Keratinocyte (primary cell): ENCODE results near the gene SLC9A7.

ENCODE experiments used
- CTCF ChIP-seq, 3 experiments: IDR thresholded peaks in 1 of 3; conservative IDR thresholded peaks in 1 of 3; optimal IDR thresholded peaks in 1 of 3; 2 replicates in 2 of 3; 3 replicates in 1 of 3; pipeline versions ENCODE3 to v1.5.1; 2011; ENCODE audit warnings: low read length in 3 of 3, mild to moderate bottlenecking in 3 of 3, moderate library complexity in 2 of 3, control low read depth in 1 of 3, inconsistent platforms in 1 of 3; ENCODE audit not compliant: insufficient read depth in 2 of 3; ENCODE audit errors: extremely low read depth in 1 of 3
- EZH2 ChIP-seq: IDR thresholded peaks from one replicate; pipeline ENCODE4 v1.6.1; 2012; ENCODE audit warnings: inconsistent platforms, mild to moderate bottlenecking, low read length, moderate library complexity

DNA sequence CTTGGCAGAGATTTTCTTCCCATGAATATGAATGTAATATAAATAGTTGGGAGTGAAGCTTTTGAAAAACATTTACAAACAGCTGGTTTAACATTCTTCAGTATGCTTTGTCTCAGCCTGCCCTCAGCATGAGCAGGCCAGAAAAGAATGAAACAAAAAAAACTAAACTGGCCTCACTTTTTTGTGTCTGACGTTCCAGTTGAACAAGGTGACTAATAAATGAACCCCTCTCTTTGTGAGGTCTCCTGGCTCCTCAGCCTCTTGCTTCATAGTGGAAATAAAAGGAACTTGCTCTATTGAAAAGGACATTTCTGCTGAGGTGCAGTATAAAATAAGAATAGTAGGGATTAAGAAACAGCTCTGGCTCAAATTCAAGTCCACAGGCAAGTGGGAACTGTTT, 176.0 kb downstream of the SLC9A7 start:
- TF ChIP-seq CTCF (optimal IDR thresholded peaks at IDR 0.05 in 1 of 3, IDR thresholded peaks at IDR 0.05 in 1 of 3, conservative IDR thresholded peaks at IDR 0.05 in 1 of 3; ENCODE audit: extremely low read depth in 1 of 3, insufficient read depth in 2 of 3, low read length in 3 of 3) (no peak), EZH2 (no peak)
